AG09309 (cell line): ENCODE data around the gene RAB33A.

Source experiments
- DNase-seq: peaks from one replicate; pipeline ENCODE4 v3.0.0-alpha.2; 2010; ENCODE audit warnings: low read depth
- H3K4me3 ChIP-seq: 2 replicates; pipeline ENCODE4 v1.5.1; 2011; ENCODE audit warnings: mild to moderate bottlenecking, low read depth, low read length, moderate library complexity; ENCODE audit not compliant: control insufficient read depth
- CTCF ChIP-seq: IDR thresholded peaks from 2 replicates; pipeline ENCODE4 v1.5.1; 2011; ENCODE audit warnings: mild to moderate bottlenecking, low read depth, low read length, inconsistent platforms; ENCODE audit not compliant: insufficient read depth, control insufficient read depth; ENCODE audit errors: missing control alignments

RAB33A gene

DNA sequence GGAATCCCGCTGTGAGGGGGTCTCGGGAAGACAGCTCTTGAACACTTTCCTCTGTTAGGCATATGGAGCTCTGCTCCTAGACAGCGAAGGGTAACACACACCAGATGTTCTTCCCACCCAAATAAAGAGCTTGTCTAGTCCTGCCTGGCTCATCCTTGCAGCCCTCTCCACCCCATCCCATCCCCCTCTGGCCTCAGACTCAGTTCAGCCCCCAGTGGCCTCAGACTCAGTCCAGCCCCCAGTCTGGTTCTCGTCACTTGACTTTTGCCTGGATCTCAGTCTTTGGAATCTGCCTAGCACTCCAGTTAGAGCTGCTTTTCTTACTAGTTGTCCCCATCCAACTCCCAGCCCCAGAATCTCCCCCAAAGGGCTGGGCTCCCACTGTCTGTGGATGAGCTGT lies 14.9 kb downstream of the RAB33A start:
- H3K4me3 ChIP-seq, result no peak overlapping the region
- no peak for DNase-seq
- TF ChIP-seq CTCF, result no peak

GRCh38 chrX:130190801-130191200 lies 19.0 kb downstream of the RAB33A start:
- no peak for TF ChIP-seq CTCF
- H3K4me3 ChIP-seq, result no peak overlapping the region
- DNase-seq, result no peak

- no peak for DNase-seq
- no peak overlapping the region for H3K4me3 ChIP-seq
- no peak for TF ChIP-seq CTCF
These were observed 24.7 kb downstream of the RAB33A start for GRCh38 chrX:130196466-130196865.

GRCh38 chrX:130197464-130197863 lies 25.7 kb downstream of the RAB33A start:
- H3K4me3 ChIP-seq, result no peak overlapping the region
- TF ChIP-seq CTCF, result no peak
- DNase-seq, result no peak

GRCh38 chrX:130204647-130205046 lies 32.9 kb downstream of the RAB33A start:
- no peak for DNase-seq
- no peak overlapping the region for H3K4me3 ChIP-seq
- TF ChIP-seq CTCF, result no peak

- TF ChIP-seq CTCF, result no peak
- H3K4me3 ChIP-seq, result no peak overlapping the region
These were observed 39.8 kb downstream of the RAB33A start for GRCh38 chrX:130211415-130212186.

More at GRCh38 chrX:130211415-130212186, 39.8 kb downstream of the RAB33A start:
- no peak for DNase-seq
